ENCODE measurements around the gene CREB3L2.

- no peak for TF ChIP-seq POLR2AphosphoS5 (IDR thresholded peaks at IDR 0.05; ENCODE audit: low read depth, low read length)
- no peak for TF ChIP-seq CHD2 (IDR thresholded peaks at IDR 0.05; ENCODE audit: low read length)
Measured at GRCh38 chr7:138036135-138036534, 34.2 kb upstream of the CREB3L2 start.
